ENCODE results near the gene LPIN1.
"Not testable (repeated sequence)": the region's sequence is repeated elsewhere in the genome, so short reads cannot be mapped to it uniquely, and the experiment has no call there.

LPIN1 gene

DNA sequence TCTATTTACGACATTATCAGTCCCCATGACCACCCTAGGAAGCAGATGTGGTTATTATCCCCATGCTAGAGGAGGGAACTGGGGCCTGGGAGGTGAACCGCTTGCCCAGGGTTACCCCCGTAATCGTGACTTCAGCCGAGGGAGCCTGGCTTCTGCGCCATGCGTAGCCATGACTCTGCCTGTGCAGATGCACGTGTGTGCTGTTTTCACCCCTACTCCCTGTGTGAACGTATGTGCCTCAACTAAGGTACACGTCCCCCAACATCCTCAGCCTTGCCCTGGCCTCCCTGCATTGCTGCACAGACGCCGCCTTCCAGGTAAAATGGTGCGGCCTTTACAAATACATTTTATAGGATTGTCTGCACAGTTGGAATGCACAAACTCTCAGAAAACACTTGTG lies 40.2 kb downstream of the LPIN1 start:
- DNase-seq: no peak

DNA sequence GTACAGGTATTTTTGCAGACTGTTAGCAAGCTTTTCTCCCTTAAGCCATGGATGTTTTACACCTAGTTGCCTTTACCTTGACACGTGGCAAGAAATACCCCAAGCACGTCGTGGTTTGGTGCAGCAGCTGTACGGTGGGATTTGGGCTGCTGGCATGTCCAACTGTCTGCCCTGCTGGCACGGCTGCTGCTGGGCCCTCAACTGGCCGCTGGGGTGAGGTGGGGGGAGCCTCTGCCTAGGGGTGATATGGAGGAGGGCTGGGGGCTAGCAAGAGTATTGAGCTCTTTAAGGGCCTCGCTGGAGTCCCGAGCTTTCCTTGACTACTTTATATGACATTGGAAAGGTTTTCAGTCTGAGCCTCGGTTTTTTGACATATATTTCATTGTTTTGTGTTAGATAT lies 41.6 kb downstream of the LPIN1 start:
- no peak for DNase-seq

DNA sequence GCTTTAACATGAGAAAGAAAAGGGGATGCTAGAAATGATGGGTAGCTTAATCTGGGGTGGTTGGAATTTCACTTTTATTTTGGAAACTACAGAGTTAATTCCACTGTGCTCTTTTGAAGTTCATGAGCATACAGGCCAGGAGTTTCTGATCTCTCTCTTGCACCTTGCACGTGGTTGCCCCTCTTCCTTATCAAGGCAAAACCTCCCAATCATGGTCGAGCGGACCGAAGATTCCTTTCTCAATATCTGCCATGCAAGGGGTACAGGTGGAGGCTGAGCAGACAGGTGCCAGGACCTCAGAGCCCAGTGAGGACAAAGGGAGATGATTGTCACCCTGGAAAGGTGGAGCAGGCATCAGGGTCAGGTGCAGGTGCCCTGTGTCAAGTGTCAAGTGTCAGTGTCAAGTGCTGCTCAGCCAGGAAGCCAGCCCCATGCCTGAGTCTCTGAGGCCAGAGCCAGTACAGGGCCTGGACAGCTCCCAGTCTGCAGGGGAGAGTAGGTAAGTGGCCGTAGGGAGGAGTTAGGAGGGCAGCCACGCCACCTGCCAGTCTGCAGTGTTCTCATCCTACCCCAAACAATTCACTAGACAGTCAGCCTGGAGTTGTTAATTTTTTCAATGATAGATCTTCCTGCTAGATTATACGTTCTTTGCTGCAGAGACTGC lies 42.2 kb downstream of the LPIN1 start:
- no peak for DNase-seq

DNA sequence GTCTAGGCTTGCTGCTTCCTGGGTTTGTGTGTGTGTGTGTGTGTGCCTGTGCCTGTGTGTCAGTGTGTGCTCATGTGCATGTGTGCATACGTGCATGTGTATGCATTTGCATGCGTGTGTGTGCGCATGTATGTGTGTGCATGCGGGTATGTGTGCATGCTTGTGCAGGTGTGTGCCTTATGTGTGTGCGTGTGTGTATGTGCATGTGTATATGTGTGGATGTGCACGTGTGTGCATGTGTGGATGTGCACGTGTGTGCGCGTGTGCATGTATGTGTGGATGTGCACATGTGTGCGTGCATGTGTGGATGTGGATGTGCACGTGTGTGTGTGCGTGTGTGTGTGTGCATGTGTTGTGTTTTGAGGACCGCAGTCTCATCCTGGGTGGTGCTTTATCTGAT lies 42.8 kb downstream of the LPIN1 start:
- DNase-seq: no peak

DNA sequence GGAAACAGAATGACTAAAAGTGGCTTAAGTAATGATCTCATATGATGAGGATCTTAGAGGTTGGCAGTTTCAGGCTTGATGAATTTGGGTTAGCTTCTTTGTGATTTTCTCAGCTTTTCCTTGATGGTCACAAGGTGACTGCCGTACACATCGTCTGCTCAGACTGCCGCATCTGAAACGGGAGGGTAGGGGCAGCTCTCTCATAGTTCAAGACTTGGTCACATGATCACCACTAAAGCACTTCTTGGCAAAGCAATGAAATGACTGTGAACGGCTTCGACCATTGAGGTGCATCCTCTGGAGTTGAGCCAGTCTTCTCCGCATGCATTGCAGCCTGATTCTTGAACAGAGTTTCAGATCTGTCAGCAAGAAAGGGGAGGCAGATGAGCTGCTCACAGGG lies 43.8 kb downstream of the LPIN1 start:
- no peak for DNase-seq

DNA sequence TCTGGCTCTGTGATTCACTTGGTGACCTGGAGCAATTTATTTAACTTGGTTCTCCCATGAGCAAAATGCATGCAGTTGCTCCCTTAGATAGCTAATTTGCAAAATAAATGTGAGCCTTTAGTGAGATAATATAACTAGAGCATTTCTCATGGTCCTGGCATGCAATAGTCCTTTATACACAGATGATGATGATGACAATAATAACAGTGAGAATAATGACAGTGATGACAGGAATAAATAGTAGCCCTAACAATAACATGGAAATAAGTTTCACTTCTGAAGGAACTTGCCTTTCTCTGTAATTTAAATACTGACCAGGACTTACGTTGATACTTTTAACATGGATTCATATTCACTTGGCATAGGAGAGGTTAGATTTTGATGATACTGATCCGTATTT lies 49.2 kb downstream of the LPIN1 start:
- no peak for DNase-seq

DNA sequence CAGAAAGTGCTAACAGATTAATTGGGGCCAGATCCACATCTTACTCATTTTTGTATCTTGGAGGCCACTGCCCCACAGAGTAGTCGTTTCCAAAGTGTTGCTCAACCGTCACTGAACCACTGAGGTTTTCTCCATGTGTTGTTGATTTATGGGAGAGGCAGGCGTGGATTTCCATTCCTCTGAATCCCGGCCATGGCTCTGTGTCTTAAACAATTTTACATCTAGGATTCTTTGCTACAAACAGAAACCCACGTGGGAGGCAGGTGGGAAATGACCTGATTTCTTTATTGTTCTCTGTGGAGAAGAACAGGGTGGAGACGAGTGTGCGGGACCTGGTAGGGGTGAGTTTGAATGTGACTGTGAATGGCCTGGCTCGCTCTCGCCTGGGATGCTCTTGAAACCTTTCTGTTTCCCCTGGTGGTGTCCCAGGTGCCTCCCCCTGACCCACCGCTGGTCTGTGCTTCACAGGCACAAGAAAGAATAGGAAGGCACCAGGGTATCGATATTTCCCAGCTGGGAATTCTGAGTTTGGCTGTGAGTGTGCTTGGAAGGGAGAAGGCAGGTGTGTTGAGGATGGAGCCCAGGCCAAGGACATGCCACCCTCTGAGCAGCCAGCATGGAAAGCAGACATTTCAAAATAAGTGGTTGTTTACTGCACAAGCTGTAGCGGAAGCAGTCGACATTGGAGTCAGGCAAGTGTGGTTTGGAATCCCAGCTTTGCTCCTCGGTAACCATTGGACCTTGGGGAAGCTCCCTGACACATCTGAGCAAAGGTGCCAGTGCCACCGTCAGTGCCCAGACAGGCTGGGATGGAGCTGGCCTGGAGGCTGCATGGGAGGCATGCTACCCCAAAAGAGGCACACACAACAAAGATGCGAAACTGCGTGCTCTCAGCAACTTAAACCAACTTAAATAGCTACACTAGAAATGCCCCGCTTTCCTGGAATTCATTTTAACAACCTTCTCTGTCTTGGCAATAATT lies 50.0 kb downstream of the LPIN1 start:
- DNase-seq: no peak

DNA sequence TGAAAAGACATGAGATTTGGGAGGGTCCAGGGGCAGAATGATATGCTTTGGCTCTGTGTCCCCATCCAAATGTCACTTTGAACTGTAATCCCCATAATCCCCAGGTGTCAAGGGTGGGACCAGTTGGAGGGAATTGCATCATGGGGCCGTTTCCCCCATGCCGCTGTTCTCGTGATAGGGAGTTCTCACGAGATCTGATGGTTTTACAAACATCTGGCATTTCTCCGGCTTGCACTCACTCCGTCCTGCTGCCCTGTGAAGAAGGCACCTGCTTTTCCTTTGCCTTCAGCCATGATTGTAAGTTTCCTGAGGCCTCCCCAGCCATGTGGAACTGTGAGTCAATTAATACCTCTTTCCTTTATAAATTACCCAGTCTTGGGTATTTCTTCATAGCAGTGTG lies 51.4 kb downstream of the LPIN1 start:
- DNase-seq: no peak

DNA sequence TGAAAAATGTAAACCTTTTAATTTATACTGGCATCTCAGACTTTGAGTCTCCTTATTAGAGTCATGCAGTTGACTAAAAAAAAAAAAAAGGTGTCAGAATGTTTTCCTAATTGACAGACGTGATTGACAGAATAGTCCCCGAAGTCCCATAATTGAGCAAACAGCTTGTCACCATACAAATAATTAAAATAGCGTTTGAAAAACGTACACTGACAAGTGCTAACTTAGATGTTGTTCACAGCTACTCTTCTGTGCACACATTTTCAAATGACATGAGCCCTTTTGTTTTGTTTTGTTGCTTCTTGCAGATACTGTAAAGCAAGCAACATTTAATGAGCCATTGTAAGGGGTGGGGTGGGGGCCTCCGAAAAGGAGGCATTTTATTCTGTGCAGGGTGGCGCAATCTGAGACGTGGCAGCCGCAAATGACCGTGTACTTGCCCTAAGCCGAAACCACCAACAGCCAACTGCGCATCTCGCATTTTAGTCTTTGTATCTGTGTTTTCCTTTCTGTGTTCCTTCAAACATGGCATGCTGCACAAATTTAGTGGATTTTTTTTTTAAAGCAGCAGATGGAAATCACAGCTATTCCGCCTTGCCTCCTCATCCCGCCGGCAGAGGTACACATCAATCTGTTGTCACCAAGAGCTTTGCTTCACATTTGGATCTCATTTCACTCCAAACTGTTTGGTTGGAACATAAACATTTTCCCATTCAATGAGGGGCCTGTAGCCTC lies 52.4 kb downstream of the LPIN1 start:
- DNase-seq: no peak

DNA sequence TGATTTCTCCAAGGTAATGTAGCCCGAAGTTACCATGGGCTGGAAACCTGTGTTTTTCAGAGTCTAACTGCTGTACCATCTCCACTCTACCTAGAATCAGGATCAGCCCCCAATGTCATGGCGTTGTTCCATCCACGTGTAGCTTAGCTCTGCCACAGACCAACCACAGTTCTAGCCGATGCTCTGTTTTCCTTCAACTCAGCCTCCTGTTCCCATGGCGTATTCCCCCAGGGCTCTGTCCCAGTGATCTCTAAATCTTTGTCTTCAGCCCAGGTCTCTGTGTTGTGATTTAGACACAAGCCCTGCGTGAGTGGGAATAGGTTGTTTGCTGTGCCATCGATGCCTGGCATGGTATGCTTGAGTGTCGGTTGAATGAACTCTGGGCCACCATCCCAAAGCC lies 53.4 kb downstream of the LPIN1 start:
- no peak for DNase-seq

DNA sequence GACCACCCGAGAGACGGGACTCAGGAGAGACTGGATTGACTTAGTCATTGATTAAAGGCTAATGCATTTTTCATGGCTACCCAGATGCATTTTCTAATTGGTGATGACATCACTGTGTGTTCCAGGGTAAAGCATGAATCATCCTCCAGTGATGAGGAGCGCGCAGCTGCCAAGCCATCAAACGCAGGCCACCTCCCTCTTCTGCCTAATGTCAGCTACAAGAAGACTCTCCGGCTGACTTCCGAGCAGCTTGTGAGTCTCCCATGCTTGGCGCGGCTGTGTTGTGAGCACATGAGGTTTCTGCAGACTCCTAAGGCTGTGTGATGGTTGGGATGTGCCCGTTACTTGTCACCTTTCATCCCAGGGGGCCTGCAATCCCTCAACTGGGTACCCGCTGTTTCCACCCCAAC lies 56.4 kb downstream of the LPIN1 start:
- no peak for DNase-seq

DNA sequence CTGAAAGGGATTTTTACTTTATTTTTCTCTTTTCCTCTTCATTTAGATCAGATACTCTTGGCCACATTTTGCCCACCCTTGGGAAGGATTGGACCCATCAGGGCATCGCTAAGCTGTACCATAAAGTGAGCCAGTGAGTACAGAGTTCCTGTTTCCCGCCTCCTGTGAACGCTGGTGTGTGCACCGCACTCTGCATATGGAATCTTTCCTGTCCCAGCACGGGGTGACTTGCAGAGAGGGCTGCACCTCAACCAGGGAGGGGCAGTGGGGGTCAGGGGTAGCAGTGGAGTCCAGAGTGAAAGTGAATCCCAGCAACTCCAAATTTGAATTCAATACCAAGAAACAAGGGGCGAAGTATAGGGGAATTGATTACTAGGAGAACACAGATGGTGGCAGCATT lies 58.6 kb downstream of the LPIN1 start:
- DNase-seq: no peak

DNA sequence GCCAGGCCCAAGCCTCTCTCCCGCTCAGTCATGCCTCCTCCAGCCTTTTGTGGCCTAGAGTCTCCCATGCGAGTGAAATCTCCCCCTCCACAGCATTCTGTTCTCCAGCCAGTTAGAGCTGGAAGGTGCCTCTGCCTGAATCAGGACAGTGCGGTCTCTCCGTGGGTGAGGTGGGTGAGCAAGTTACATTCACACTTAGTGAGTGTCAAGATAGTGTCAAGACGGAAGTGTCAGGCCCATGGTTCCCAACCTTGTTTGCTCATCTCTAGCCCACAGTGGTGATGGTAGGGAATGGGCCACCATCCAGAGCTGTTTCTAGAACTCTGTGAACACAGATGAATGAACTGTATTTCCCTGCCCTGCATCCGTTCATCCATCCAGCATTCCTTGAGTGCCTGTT lies 59.5 kb downstream of the LPIN1 start:
- DNase-seq: no peak

DNA sequence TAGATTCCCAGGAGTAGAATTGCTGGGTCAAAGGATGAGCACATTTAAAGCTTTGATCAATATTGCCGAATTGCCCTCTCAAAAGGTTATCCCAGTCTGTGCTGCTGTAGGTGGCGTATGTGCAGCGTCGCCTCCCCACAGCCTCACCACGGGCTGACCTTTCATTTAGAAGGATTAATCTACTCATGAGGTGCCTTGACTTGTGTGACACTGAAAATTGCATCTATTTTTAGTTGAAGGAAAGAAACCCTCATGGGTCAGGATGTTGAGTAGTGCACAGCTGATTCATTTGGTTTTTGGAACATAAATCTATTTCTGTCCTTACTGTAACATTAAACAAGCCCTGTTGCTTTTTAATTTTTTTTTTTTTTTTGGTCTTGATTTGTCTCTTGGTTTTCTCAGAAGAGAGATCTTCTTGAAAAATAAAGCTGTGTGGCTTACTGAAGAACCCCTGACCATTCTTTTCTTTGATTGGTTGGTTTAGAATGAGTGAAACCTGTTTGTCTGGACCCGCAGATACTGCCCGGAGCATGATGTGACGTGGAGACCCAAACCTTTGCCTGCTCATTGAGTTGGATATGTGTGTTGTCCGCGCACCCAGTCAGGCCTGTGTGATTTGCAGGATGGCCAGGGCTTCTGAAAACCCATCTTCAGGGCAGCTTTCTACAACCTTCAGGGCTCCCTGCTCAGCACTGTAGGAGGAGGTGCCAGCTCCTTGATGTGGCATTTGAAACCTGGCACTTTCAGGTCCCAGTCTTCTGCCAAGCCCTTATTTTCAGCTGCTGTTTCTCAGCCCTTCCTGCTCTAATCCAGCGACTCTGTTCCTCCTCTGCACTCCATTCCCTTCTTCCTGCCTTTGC lies 61.0 kb downstream of the LPIN1 start:
- DNase-seq: peak; percentile 27

DNA sequence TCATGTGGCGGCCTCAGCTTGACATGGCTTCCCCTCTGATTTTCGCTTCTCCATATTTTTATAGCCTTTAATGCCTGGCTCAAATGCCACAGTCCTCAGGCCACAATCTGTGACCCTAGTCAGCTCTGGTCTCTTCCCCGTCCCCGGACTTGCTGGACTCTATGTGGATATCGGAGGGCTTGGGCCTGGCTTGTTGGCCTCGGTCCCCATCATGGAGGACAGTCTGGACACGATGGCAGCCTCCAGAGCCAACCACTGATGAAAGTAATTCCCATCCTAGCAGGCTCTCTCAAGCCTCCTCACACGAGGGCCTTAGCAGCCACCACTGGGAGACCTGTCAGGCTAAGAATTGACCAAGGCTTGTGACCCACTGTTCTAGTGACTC lies 61.6 kb downstream of the LPIN1 start:
- DNase-seq: no peak

DNA sequence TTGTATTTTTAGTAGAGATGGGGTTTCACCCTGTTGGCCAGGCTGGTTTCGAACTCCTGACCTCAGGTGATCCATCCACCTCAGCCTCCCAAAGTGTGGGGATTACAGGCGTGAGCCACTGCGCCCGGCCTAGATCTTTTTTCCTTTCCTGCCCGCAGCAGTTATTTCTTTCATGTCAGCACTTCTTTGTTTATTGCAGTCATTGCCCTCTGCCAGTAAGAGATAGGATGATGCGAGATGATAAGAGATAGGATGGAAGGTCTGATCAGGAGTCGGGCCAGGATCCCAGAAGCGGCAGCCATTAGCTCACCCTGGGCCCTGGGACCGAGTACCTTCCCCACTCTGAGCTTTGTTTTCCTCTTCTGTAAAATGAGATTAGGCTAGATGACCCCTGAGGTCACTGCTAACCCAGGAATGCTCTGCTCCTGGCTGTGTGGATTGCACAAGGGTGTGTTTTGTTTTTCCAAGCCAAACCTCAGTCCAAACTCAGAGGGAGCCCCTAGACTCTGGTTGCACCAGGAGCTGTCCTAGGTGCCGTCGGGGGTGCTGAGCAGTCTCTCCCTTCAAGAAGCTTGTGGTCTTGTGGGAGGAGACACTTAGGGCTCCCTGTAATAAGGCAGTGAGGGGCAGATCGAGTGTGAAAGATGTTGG lies 63.3 kb downstream of the LPIN1 start:
- no peak for DNase-seq

DNA sequence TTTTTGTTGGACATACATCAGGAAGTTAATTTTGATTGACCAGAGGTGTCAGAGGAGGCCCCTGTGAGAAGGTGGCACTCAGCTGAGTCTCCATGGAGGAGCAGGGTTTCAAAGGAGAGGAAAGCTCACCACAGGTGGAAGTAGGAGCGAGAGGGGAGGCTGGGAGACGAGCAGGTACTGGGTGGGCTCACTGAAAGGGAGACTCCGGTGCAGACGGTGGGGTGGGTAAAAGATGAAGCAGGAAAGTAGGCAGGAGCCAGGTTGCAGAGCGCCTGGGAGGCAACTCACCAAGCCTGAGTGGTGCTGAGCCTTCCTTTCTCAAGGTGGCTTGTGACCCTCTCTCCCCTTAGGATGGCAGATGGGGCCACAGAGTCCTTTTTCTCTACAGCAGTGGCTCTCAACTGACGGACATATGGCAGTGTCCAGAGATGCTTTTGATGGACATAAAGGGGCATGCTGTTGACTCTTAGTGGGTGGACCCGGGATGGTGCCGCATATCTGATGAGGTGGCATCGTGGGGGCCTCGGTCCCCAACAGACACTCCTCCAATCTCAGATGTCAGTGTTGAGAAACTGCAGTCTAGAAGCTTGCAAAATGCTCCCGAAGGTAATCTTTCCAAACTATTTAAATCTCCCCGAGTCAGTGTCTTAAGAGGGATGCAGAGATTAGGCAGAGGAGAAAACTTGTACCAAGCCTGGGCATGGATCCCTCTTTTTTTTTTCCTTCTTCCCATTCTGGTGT lies 64.0 kb downstream of the LPIN1 start:
- no peak for DNase-seq

DNA sequence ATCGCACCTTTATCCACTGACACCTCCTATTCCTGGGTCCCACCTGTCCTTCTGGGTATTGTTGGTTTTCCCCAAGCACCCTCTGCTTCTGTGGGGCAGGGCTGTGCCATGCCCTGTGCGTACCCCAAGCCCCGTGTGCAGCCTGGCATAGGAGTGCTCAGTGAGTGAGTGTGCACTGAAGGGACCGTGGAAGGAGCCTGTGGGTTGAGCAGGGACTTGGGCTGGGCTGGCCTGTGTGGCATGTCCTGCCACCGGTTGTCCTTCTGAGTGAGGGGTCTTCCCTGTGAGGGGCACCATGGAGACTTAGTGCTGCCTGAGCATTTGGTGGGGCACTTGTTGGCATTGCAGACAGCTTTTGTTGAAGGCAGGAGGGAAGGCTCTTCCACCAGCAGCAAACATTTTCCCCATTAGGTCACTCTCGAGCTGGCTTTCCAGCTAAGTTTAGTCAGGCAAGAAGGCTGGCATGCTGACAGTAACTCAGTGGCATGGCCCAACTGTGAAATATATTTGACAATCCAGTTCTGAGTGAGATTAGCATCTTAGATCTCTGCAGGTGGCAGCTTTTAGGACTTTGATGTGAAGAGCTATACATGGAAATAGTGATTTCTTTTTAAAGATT lies 64.7 kb downstream of the LPIN1 start:
- no peak for DNase-seq

DNA sequence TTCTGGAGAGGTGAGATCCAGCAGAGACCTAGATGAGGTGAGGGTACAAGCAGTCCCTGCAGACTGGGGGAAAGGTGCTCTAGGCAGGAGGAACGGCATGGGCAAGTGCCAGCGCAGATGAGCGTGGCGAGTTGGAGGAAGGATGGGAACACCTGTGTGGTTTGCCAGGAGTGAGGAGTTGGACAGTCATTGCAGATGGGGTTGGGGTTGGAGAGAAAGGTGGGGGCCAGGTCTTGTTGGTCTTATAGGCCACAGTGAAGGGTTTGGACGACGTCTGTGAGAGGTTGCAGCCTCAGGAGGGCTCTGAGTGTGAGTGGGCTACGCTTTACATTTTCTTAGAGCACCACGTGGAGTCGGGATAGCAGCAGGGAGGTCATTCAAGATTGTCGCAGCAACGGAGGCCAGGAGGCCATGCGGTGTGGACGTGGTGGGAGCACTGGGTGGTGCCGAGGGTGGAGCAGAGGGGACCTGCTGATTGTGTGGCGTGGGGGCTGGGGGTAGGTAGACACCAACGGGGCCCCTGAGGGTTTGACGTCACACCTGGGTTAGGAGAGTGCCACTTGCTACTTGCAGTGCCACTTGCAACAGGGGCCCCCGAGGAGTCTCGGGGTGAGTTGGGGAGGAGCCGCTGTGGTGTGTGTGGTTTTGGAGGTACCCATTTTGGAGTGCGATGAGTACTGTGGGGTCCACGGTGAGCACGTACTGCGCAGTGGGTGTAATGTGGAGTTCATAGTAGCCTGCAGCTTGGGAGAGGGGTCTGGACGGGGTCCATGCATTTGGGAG lies 66.2 kb downstream of the LPIN1 start:
- no peak for DNase-seq

DNA sequence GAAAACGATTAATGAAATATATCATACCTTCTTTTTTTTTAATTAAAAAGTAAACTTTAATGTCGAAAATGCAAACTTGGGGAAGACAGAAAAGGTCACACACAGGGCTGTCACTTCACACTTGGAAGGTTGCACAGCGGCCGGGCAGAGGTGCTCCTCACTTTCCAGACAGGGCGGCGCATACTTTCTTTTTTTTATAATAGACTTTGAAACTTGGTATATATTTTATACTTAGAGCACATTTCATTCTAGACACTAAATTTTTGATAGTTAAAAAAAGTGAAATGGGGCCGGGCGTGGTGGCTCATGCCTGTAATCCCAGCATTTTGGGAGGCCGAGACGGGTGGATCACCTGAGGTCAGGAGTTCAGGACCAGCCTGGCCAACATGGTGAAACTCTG lies 66.9 kb downstream of the LPIN1 start:
- not testable (repeated sequence) for DNase-seq
